A549 (cell line): ENCODE results near the gene ISCA2.

Experiments
- CBX2 ChIP-seq: fragments of 200-600 bp; sonication (generic); IDR thresholded peaks from 2 replicates; pipeline ENCODE4 v1.6.1; 2016; ENCODE audit warnings: low read depth, mild to moderate bottlenecking, borderline replicate concordance
- CEBPB ChIP-seq, 2 experiments: fragments of >200 bp in 1 of 2; sonication (Bioruptor Twin) in 1 of 2; formaldehyde crosslinking in 1 of 2; IDR thresholded peaks; 2 replicates each; pipeline ENCODE4 v1.6.1; 2012 to 2016
- ESRRA ChIP-seq: fragments of 150-350 bp; IDR thresholded peaks from 2 replicates; pipeline ENCODE4 v1.6.1; 2014; ENCODE audit warnings: mild to moderate bottlenecking, low read length, borderline replicate concordance
- FOSL2 ChIP-seq, 2 experiments: fragments of 450-650 bp in 1 of 2; fragments of >200 bp in 1 of 2; sonication (Bioruptor Twin) in 1 of 2; formaldehyde crosslinking; IDR thresholded peaks; 2 replicates each; pipeline versions ENCODE4 v1.5.0 to v1.6.1; 2016 to 2020; ENCODE audit warnings: mild to moderate bottlenecking in 1 of 2, moderate library complexity in 1 of 2
- JUNB ChIP-seq: fragments of >200 bp; sonication (Bioruptor Twin); formaldehyde crosslinking; IDR thresholded peaks from 2 replicates; pipeline ENCODE4 v1.6.1; 2016
- NPAS2 ChIP-seq: fragments of 250-450 bp; sonication (Bioruptor Pico); IDR thresholded peaks from 2 replicates; pipeline ENCODE4 v1.8.0; 2022; ENCODE audit warnings: mild to moderate bottlenecking, moderate library complexity, borderline replicate concordance
- POLR2A ChIP-seq: IDR thresholded peaks from 2 replicates; pipeline ENCODE4 v1.6.1; 2012; ENCODE audit warnings: mild to moderate bottlenecking, low read length
- RAD21 ChIP-seq, 2 experiments: fragments of >200 bp in 1 of 2; sonication (Bioruptor Twin) in 1 of 2; formaldehyde crosslinking in 1 of 2; IDR thresholded peaks in 1 of 2; conservative IDR thresholded peaks in 1 of 2; 2 replicates in 1 of 2; 3 replicates in 1 of 2; pipeline ENCODE4 v1.6.1; 2012 to 2018; ENCODE audit warnings: inconsistent platforms in 1 of 2
- TP53 ChIP-seq: fragments of 250-450 bp; sonication (Bioruptor Pico); IDR thresholded peaks from 2 replicates; pipeline ENCODE4 v1.5.0; 2021; ENCODE audit warnings: mild to moderate bottlenecking, moderate library complexity
- ZFP36 ChIP-seq: fragments of 450-650 bp; IDR thresholded peaks from 2 replicates; pipeline ENCODE4 v1.6.1; 2014; ENCODE audit warnings: borderline replicate concordance; ENCODE audit not compliant: partially characterized antibody
- TF ChIP-seq, protein P1 (sequence below): fragments of 450-650 bp; IDR thresholded peaks from 2 replicates; pipeline ENCODE4 v1.6.1; 2014; ENCODE audit warnings: antibody characterized with exemption
- TF ChIP-seq, protein P2 (sequence below): fragments of 250-450 bp; sonication (Bioruptor Pico); IDR thresholded peaks from 2 replicates; pipeline ENCODE4 v1.5.0; 2021; ENCODE audit warnings: mild to moderate bottlenecking, moderate library complexity, borderline replicate concordance
- TF ChIP-seq, protein P3 (sequence below): fragments of >200 bp; sonication (Bioruptor Twin); formaldehyde crosslinking; IDR thresholded peaks from 3 replicates; pipeline ENCODE4 v1.5.1; 2016
- TF ChIP-seq, protein P4 (sequence below): IDR thresholded peaks from 2 replicates; pipeline ENCODE4 v1.6.1; 2012

DNA sequence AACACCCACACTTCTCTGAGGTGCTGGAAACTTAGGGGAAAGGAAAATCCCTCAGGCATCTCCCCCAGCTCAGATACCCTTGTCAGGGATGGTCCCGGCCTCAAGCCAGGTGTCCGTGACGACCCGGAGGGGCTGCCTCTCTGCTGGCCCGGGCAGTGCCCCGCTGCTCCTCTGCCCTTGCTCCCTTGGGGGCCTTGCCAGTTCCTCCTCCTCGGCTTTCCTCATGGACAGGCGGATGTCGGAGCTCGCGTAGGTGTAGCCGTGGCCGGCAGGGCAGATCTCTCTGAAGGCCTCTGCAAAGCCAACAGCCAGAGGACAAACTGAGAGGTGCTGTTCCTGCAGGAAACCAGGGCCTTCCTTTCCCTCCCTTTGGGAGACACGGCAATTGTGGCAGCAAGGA, 34.8 kb downstream of the ISCA2 start:
- TF ChIP-seq, protein P1, sequence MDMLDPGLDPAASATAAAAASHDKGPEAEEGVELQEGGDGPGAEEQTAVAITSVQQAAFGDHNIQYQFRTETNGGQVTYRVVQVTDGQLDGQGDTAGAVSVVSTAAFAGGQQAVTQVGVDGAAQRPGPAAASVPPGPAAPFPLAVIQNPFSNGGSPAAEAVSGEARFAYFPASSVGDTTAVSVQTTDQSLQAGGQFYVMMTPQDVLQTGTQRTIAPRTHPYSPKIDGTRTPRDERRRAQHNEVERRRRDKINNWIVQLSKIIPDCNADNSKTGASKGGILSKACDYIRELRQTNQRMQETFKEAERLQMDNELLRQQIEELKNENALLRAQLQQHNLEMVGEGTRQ, result no peak
- no peak for TF ChIP-seq CBX2
- TF ChIP-seq, protein P2, sequence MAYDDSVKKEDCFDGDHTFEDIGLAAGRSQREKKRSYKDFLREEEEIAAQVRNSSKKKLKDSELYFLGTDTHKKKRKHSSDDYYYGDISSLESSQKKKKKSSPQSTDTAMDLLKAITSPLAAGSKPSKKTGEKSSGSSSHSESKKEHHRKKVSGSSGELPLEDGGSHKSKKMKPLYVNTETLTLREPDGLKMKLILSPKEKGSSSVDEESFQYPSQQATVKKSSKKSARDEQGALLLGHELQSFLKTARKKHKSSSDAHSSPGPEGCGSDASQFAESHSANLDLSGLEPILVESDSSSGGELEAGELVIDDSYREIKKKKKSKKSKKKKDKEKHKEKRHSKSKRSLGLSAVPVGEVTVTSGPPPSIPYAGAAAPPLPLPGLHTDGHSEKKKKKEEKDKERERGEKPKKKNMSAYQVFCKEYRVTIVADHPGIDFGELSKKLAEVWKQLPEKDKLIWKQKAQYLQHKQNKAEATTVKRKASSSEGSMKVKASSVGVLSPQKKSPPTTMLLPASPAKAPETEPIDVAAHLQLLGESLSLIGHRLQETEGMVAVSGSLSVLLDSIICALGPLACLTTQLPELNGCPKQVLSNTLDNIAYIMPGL, result no peak
- TF ChIP-seq FOSL2 (IDR thresholded peaks at IDR 0.05), result no peak
- TF ChIP-seq FOSL2 (CRISPR knock-in tag; IDR thresholded peaks at IDR 0.05), result no peak
- TF ChIP-seq, protein P3, sequence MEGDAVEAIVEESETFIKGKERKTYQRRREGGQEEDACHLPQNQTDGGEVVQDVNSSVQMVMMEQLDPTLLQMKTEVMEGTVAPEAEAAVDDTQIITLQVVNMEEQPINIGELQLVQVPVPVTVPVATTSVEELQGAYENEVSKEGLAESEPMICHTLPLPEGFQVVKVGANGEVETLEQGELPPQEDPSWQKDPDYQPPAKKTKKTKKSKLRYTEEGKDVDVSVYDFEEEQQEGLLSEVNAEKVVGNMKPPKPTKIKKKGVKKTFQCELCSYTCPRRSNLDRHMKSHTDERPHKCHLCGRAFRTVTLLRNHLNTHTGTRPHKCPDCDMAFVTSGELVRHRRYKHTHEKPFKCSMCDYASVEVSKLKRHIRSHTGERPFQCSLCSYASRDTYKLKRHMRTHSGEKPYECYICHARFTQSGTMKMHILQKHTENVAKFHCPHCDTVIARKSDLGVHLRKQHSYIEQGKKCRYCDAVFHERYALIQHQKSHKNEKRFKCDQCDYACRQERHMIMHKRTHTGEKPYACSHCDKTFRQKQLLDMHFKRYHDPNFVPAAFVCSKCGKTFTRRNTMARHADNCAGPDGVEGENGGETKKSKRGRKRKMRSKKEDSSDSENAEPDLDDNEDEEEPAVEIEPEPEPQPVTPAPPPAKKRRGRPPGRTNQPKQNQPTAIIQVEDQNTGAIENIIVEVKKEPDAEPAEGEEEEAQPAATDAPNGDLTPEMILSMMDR, result no peak
- TF ChIP-seq ZFP36, result no peak
- TF ChIP-seq POLR2A, result no peak
- TF ChIP-seq ESRRA, result no peak
- no peak for TF ChIP-seq TP53 (CRISPR knock-in tag)
- TF ChIP-seq CEBPB (IDR thresholded peaks at IDR 0.05), result no peak
- no peak for TF ChIP-seq JUNB
- TF ChIP-seq, protein P4, sequence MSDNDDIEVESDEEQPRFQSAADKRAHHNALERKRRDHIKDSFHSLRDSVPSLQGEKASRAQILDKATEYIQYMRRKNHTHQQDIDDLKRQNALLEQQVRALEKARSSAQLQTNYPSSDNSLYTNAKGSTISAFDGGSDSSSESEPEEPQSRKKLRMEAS, result no peak
- TF ChIP-seq RAD21 (conservative IDR thresholded peaks at IDR 0.05 in 1 of 2, IDR thresholded peaks at IDR 0.05 in 1 of 2), result no peak
- TF ChIP-seq NPAS2 (CRISPR knock-in tag), result no peak
